Activated CD4-positive, alpha-beta T cell treated with anti-CD3 and anti-CD28 coated beads for 4 hours (primary cell): ENCODE results near the gene F2R.
"Not testable (repeated sequence)": the region's sequence is repeated elsewhere in the genome, so short reads cannot be mapped to it uniquely, and the experiment has no call there.

Experiments
- DNase-seq, 2 donors: peaks; one replicate each; pipeline ENCODE4 v3.0.0-alpha.2; 2020

F2R gene

DNA sequence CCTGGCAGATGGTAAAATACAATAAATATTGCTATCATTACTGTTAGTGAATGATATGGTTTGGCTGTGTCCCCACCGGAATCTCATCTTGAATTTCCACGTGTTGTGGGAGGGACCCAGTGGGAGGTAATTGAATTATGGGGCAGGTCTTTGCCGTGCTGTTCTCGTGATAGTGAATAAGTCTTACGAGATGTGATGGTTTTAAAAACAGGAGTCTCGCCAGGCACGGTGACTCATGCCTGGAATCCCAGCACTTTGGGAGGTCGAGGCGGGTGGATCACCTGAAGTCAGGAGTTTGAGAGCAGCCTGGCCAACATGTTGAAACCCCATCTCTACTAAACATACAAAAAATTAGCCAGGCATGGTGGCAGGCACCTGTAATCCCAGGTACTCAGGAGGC is 45.2 kb downstream of the F2R start:
- not testable (repeated sequence) for DNase-seq

DNA sequence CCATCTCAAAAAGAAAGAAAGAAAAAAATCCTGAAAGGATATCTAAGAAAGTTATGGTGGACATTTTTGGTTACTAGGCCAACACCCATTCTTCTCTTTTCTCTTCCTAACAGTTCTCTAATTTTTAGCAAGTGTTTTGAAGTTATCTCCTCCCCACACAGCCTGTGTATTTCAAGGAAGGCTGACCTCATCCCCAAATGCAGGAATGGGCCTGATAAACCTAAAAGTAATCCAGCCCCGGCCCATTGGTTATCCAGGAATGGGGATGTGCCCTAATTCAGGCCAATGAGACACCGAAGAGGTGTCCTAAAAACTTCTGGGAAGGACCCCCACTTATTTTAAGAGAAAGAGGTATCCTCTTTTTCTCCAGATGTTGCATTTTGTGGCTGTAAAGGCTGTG is 46.6 kb downstream of the F2R start:
- no peak for DNase-seq

DNA sequence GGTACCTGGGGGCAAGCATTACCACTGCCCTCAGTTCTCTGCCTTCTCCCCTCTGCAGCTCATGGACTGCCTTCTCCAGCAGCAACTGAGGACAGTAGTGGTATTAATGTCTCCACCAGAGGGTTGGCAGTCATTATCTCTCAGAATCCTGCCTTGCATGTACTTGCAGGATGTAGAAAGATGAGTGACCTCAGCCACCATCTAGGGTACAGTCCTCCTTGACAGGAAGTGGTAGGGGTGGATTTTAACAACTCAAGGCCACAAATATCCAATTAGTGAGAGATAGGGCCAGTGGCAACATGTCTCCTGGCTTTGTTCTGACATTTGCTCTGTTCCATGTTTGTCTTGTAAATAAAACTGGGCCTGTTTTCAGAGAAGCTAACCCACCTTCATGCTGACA is 47.2 kb downstream of the F2R start:
- no peak for DNase-seq

- no peak for DNase-seq
Measured at GRCh38 chr5:76764374-76764773, 48.4 kb downstream of the F2R start.

DNA sequence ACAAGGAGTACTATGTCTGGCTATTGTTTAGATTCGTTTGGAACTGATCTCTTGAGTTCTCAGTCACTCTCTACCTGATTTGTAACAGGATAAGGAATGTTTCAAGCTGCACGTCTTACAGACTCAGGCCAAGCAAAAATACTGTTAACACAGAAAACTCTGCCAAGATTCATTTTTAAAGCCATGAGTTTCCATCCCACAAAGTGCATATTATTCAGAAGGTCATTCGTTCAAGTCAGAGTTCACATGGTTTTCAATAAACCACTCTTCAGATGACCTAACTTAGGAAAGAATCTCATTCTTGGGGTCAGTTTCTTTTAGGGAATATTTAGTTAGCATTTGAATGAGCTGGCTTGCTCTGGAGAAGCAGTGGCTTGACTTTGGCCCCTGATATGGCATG is 49.3 kb downstream of the F2R start:
- DNase-seq, result no peak

GRCh38 chr5:76766746-76767145 is 50.8 kb downstream of the F2R start:
- DNase-seq, result no peak

DNA sequence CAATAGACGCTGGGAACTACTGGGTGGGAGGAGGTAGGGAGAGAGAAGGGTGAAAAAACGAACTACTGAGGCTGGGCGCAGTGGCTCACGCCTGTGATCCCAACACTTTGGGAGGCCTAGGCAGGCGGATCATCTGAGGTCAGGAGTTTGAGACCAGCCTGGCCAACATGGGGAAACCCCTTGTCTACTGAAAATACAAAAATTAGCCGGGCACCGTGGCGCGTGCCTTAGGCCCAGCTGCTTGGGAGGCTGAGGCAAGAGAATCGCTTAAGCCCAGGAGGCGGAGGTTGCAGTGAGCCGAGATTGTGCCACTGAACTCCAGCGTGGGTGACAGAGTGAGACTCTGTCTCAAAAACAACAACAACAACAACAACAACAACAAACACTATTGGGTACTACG is 55.1 kb downstream of the F2R start:
- DNase-seq, result not testable (repeated sequence)

GRCh38 chr5:76771705-76772405 is 55.9 kb downstream of the F2R start:
- DNase-seq, result no peak

GRCh38 chr5:76775921-76776320 is 60.0 kb downstream of the F2R start:
- DNase-seq, result no peak

GRCh38 chr5:76776391-76776790 is 60.5 kb downstream of the F2R start:
- DNase-seq, result no peak

GRCh38 chr5:76780616-76781015 is 64.7 kb downstream of the F2R start:
- DNase-seq, result not testable (repeated sequence)

GRCh38 chr5:76781775-76782174 is 65.8 kb downstream of the F2R start:
- no peak for DNase-seq

- DNase-seq, result no peak
Measured at GRCh38 chr5:76782444-76782843, 66.5 kb downstream of the F2R start.
